GM18907 (cell line): ENCODE measurements around the gene ODF4.
"Not testable (repeated sequence)": the region's sequence is repeated elsewhere in the genome, so short reads cannot be mapped to it uniquely, and the experiment has no call there.

Experiments
- ATAC-seq: cut with Tn5 transposase; IDR thresholded peaks from one replicate; pipeline ENCODE4 v1.9.1; 2021; ENCODE audit warnings: mild to moderate bottlenecking, moderate library complexity; ENCODE audit not compliant: unreplicated experiment

Gene ODF4

GRCh38 chr17:8392674-8393469 is 53.2 kb downstream of the ODF4 start:
- no peak for ATAC-seq

GRCh38 chr17:8393470-8394231 is 54.0 kb downstream of the ODF4 start:
- ATAC-seq, result no peak

GRCh38 chr17:8394497-8394896 is 54.9 kb downstream of the ODF4 start:
- ATAC-seq, result not testable (repeated sequence)
